GM12865 (cell line): Measurements from ENCODE around the gene FLT3LG.
A peak's percentile ranks its signal among the peaks of the same experiment; 100 is the strongest.
"Not testable (repeated sequence)": the region's sequence is repeated elsewhere in the genome, so short reads cannot be mapped to it uniquely, and the experiment has no call there.

Source experiments
- DNase-seq: peaks from one replicate; pipeline ENCODE4 v3.0.0; 2010; ENCODE audit warnings: low read depth
- H3K4me3 ChIP-seq: 2 replicates; pipeline ENCODE4 v1.5.1; 2011; ENCODE audit warnings: mild to moderate bottlenecking, low read depth, low read length, control low read depth
- TF ChIP-seq, protein P1 (sequence below): IDR thresholded peaks from 2 replicates; pipeline ENCODE4 v1.5.1; 2011; ENCODE audit warnings: low read length, control low read depth, low read depth, inconsistent platforms; ENCODE audit not compliant: insufficient read depth; ENCODE audit errors: missing control alignments

Gene FLT3LG

DNA sequence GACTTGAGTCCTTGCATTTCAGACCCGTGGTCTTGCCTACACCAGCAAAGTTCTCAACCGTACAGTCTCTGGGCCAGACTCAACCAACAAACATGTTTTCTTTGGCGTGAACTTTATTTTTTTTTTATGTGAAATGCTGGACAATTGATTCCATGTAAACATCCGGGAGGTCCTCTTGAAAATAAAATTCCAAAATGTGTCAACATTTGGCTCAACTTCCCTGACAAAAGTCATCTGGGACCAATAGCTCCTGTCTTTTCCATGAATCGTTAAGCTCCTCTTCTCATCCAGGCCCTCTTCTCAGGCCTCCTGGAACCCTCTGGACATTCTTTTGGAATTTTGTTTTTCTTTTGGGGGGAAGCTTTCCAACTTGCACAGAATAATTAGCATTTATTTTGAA, 18.2 kb upstream of the FLT3LG start:
- DNase-seq: no peak
- TF ChIP-seq, protein P1, sequence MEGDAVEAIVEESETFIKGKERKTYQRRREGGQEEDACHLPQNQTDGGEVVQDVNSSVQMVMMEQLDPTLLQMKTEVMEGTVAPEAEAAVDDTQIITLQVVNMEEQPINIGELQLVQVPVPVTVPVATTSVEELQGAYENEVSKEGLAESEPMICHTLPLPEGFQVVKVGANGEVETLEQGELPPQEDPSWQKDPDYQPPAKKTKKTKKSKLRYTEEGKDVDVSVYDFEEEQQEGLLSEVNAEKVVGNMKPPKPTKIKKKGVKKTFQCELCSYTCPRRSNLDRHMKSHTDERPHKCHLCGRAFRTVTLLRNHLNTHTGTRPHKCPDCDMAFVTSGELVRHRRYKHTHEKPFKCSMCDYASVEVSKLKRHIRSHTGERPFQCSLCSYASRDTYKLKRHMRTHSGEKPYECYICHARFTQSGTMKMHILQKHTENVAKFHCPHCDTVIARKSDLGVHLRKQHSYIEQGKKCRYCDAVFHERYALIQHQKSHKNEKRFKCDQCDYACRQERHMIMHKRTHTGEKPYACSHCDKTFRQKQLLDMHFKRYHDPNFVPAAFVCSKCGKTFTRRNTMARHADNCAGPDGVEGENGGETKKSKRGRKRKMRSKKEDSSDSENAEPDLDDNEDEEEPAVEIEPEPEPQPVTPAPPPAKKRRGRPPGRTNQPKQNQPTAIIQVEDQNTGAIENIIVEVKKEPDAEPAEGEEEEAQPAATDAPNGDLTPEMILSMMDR: no peak
- H3K4me3 ChIP-seq: no peak overlapping the region

DNA sequence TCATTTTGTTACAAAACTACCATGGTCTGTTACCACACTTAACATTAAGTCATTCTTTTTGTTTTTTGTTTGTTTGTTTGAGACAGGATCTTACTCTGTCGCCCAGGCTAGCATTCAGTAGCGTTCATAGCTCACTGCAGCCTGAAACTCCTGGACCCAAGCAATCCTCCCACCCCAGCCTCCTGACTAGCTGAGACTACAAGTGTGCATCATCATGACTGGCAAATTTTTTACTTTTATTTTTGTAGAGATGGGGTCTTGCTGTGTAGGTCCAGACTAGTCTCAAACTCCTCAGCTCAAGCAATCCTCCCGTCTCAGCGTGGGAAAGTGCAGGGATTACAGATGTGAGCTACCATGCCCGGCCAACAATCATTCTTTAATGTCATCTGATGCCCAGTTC, 17.7 kb upstream of the FLT3LG start:
- no peak overlapping the region for H3K4me3 ChIP-seq
- TF ChIP-seq, protein P1: no peak
- DNase-seq: no peak

DNA sequence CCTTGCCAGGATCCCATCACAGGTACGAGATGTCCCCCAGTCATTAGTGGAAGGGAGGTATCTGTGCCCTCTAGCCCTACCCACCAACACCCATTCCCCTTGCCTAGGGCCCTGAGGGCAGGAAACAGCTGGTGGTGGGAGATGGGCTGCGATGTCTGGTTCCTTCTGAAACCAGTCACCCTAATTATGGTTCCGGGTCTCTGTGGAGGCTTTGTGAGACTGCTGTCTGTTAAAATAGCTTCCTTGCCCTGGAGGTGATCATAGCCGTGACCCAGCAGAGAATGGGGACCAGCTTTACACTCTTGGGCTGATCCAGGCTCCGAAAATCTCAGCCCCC, 15.5 kb upstream of the FLT3LG start:
- TF ChIP-seq, protein P1: no peak
- H3K4me3 ChIP-seq: peak overlapping the region; percentile 32
- DNase-seq: peak; percentile 58

DNA sequence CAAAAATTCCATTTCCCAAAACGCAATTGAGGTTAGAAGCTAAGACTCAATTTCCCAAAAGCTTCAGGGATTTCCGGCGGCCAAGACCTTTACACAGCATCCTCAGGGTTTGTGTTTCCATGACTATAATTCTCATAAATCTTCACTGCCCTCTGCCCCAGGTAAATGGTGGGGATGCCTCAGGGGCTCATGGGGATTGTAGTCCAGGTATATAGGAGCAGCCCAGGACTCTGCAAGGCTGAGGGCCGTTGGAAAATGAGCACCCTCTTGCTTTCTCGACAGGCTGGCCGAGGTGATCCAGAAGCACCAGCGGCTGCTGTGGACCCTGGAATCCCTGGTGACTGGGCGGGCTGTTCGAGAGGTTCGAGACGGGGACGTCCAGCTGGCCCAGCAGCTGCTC, 14.6 kb upstream of the FLT3LG start:
- DNase-seq: no peak
- TF ChIP-seq, protein P1: no peak
- H3K4me3 ChIP-seq: no peak overlapping the region

DNA sequence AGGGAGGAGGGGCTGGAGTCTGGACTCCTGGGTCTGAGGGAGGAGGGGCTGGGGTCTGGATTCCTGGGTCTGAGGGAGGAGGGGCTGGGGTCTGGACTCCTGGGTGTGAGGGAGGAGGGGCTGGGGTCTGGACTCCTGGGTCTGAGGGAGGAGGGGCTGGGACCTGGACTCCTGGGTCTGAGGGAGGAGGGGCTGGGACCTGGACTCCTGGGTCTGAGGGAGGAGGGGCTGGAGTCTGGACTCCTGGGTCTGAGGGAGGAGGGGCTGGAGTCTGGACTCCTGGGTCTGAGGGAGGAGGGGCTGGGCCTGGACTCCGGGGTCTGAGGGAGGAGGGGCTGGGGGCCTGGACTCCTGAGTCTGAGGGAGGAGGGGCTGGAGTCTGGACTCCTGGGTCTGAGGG, 12.9 kb upstream of the FLT3LG start:
- H3K4me3 ChIP-seq, DNase-seq: not testable (repeated sequence)

DNA sequence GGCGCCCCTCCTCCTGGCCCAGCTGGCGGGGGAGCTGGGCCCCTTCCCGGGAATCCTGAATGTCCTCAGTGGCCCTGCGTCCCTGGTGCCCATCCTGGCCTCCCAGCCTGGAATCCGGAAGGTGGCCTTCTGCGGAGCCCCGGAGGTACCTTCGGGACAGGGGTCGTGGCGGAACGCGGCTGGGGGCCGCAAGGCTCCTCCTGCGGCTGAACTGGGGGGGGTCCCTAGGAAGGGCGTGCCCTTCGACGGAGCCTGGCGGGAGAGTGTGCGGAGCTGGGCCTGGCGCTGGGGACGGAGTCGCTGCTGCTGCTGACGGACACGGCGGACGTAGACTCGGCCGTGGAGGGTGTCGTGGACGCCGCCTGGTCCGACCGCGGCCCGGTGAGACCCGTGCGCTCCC, 12.4 kb upstream of the FLT3LG start:
- TF ChIP-seq, protein P1: no peak
- no peak for DNase-seq

DNA sequence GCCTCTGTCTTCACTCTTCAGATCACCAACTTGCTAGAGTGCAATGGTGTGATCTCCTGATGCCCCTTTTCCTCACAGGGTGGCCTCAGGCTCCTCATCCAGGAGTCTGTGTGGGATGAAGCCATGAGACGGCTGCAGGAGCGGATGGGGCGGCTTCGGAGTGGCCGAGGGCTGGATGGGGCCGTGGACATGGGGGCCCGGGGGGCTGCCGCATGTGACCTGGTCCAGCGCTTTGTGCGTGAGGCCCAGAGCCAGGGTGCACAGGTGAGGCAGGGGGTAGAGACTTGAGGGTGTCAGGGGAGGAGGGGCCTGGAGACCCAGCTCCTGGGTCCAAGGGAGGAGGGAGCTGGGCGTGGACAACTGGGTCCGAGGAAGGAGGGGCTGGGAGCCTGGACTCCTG, 11.5 kb upstream of the FLT3LG start:
- DNase-seq: no peak
- no peak overlapping the region for H3K4me3 ChIP-seq
- TF ChIP-seq, protein P1: no peak

More for the DNA sequence above, 12.4 kb upstream of the FLT3LG start:
- H3K4me3 ChIP-seq: no peak overlapping the region
